ENCODE results near the gene ACE2.

ACE2 gene

GRCh38 chrX:15570145-15570544 lies 30.6 kb downstream of the ACE2 start:
- DNase-seq: no peak

GRCh38 chrX:15567886-15568616 lies 32.7 kb downstream of the ACE2 start:
- DNase-seq: no peak

GRCh38 chrX:15567267-15567666 lies 33.5 kb downstream of the ACE2 start:
- DNase-seq: no peak

GRCh38 chrX:15566244-15566643 lies 34.5 kb downstream of the ACE2 start:
- DNase-seq: no peak

- peak; percentile 53 for DNase-seq
Observed at GRCh38 chrX:15564981-15565579, 35.7 kb downstream of the ACE2 start.

GRCh38 chrX:15563056-15563455 lies 37.7 kb downstream of the ACE2 start:
- no peak for DNase-seq

- DNase-seq: no peak
Observed at GRCh38 chrX:15560924-15561323, 39.8 kb downstream of the ACE2 start.

- no peak for DNase-seq
Observed at GRCh38 chrX:15559227-15559626, 41.5 kb downstream of the ACE2 start.

- no peak for DNase-seq
Observed at GRCh38 chrX:15549189-15550012, 51.4 kb downstream of the ACE2 start.

- no peak for DNase-seq
Observed at GRCh38 chrX:15547356-15547755, 53.4 kb downstream of the ACE2 start.

- DNase-seq: no peak
Observed at GRCh38 chrX:15546745-15547144, 54.0 kb downstream of the ACE2 start.

- no peak for DNase-seq
Observed at GRCh38 chrX:15530318-15530717, 70.4 kb downstream of the ACE2 start.

GRCh38 chrX:15529165-15529564 lies 71.6 kb downstream of the ACE2 start:
- DNase-seq: no peak

GRCh38 chrX:15525664-15526416 lies 74.9 kb downstream of the ACE2 start:
- no peak for DNase-seq

- no peak for DNase-seq
Observed at GRCh38 chrX:15524417-15524816, 76.3 kb downstream of the ACE2 start.

- DNase-seq: no peak
Observed at GRCh38 chrX:15523088-15523487, 77.7 kb downstream of the ACE2 start.

- no peak for DNase-seq
Observed at GRCh38 chrX:15522464-15522863, 78.3 kb downstream of the ACE2 start.

GRCh38 chrX:15515931-15516330 lies 84.8 kb downstream of the ACE2 start:
- no peak for DNase-seq

GRCh38 chrX:15514279-15514678 lies 86.5 kb downstream of the ACE2 start:
- DNase-seq: no peak

GRCh38 chrX:15512401-15512965 lies 88.3 kb downstream of the ACE2 start:
- DNase-seq: no peak

- DNase-seq: no peak
Observed at GRCh38 chrX:15511563-15511962, 89.2 kb downstream of the ACE2 start.
